KOPT-K1 (cell line): ENCODE measurements around the gene PTGER1.
A peak's percentile ranks its signal among the peaks of the same experiment; 100 is the strongest.
"Not testable (repeated sequence)": the region's sequence is repeated elsewhere in the genome, so short reads cannot be mapped to it uniquely, and the experiment has no call there.

Experiments
- H3K27ac ChIP-seq: fragments of 200-600 bp; sonication (generic); 2 replicates; pipeline ENCODE4 v1.5.1; 2016; ENCODE audit warnings: antibody characterized with exemption, mild to moderate bottlenecking, low read depth, low read length; ENCODE audit not compliant: poor library complexity, severe bottlenecking
- H3K36me3 ChIP-seq: fragments of 200-600 bp; sonication (generic); 2 replicates; pipeline ENCODE4 v1.5.1; 2017; ENCODE audit warnings: antibody characterized with exemption, mild to moderate bottlenecking, low read length, moderate library complexity; ENCODE audit not compliant: insufficient read depth
- H3K9me3 ChIP-seq: fragments of 200-600 bp; sonication (generic); 2 replicates; pipeline ENCODE4 v1.5.1; 2017; ENCODE audit warnings: antibody characterized with exemption, low read length, mild to moderate bottlenecking; ENCODE audit not compliant: insufficient read depth, poor library complexity, severe bottlenecking

PTGER1 gene

DNA sequence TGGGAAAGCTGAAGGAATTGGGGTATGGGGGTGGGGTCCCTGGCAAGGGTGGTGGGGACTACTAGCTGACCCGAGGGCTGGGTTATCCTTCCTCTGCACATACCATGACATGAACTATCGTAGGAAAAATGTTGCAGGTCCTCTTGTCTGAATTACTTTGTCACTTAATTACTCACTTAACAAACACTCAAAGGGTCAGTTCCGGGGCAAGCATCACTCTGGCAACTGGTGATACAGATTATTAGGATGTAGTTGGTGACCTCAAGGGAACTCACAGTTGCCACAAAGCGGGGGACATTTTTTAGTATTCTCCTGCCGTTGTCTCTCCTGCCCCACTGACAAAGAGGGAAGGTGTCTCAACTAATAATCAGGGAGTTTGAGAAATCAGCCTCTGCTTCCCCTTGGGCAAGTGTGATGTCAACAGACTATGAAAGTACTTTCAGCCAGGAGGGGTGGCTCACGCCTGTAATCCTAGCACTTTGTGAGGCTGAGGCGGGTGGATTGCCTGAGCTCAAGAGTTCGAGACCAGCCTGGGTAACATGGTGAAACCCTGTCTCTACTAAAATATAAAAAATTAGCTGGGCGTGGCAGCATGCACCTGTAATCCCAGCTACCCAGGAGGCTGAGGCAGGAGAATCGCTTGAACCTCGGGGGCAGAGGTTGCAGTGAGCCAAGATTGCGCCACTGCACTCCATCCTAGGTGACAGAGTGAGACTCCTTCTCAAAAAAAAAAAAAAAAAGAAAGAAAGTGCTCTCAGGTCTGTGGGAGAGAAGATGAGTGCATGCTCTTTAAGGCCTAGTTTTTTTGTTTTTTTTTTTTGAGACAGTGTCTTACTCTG is 32.8 kb upstream of the PTGER1 start:
- peak overlapping the region; percentile 58 for H3K27ac ChIP-seq
- H3K36me3 ChIP-seq: peaks cover 3% of the 10 kb centered on the region; the same call in 1 of the 2 replicates
- H3K9me3 ChIP-seq: no peaks in the 10 kb centered on the region

DNA sequence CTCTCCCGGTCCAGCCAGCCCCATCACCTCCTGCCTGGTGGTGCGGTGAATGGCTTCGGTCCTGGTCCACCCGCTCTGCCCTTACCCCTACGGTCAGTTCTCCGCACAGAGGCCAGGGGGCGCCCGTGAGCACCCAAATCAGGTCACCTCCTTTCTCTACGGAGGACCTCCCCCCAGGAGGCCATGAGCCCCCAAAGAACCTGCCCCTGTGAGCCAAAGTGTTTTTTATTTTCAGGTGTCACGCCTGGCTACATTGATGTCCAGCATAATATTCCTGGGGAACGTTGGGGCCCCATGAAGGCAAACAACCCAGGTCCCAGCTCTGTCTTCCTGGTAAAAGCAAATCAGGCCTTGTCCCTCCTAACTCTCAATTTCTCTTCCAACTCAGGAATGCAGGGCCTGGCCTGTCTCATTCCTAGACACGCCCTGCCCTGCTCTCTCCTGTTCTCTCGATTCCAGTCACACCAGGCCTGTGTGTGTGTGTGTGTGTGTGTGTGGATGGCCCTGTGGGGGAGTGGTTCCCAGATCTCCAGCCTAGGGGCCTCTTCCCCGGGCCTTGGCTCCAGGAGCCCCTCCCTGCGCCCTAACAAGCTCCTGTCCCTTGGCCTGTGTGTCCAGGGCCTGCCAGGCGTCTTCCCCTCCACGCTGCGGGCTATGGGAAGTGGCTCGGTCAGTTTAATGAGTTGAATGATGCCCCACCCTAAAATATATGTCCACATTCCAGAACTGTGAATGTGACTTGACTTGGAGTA is 30.5 kb upstream of the PTGER1 start:
- no peaks in the 10 kb centered on the region for H3K36me3 ChIP-seq
- peak overlapping the region; percentile 58 for H3K27ac ChIP-seq
- H3K9me3 ChIP-seq: no peaks in the 10 kb centered on the region

DNA sequence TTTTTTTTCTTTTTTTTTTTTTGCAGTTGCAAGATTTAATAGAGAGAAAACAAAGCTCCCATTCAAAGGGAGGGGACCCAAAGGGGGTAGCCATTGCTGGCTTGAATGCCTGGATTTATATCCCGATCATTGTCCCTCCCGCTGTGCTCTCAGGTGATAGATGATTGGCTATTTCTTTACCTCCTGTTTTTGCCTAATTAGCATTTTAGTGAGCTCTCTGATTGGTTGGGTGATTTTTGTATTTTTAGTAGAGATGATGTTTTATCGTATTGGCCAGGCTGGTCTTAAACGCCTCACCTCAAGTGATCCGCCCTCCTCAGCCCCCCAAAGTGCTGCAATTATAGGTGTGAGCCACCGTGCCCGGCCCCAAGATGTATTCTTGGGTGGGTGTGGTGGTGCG is 29.4 kb upstream of the PTGER1 start:
- not testable (repeated sequence) for H3K36me3 ChIP-seq, H3K9me3 ChIP-seq, H3K27ac ChIP-seq

DNA sequence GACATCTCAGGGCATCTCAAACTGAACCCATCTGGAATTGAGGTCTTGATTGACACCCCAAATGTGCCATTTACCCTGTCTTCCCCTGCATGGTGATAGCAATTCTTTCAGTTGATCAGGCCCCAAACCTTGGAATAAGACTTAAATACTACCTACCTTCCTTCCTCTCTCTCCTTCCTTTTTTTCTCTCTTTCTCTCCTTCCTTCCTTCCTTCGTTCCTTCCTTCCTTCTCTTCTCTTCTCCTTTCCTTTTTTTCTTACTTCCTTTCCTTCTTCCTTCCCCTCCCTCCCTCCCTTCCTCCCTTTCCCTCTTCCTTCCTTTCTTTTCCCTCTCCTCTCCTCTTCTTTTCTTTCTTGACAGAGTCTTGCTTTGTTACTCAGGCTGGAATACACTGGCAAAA is 28.1 kb upstream of the PTGER1 start:
- H3K9me3 ChIP-seq: no peaks in the 10 kb centered on the region
- H3K36me3 ChIP-seq: no peaks in the 10 kb centered on the region
- no peak overlapping the region for H3K27ac ChIP-seq

DNA sequence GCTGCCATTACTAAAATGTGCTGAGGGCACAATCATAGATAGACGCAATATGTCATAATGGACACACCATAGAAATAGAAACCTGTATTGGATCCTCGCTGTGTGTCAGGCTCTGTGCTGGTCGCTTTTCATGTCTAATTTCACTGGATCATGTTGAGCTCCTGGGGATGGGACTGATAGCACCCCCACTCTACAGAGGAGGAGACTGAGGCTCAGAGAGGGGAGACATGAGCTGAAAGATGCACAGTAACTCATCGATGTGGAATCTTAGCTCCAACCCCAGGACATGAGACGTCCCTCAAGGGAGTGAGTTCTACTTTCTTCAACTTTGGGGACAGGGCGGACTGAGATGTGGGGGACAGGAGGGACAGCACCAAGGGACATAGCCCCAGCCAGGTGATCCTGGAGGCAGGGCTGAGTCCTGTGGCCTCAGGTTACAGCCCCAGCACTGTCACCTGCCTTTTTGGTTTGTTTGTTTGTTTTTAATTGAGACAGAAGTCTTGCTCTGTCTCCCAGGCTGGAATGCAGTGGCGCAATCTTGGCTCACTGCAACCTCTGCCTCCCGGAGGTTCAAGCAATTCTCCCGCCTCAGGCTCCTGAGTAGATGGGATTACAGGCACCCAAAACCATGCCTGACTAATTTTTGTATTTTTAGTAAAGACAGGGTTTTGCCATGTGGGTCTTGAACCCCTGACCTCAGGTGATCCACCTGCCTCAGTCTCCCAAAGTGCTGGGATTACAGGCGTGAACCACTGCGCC is 27.4 kb upstream of the PTGER1 start:
- H3K9me3 ChIP-seq: no peaks in the 10 kb centered on the region
- H3K27ac ChIP-seq: no peak overlapping the region
- no peaks in the 10 kb centered on the region for H3K36me3 ChIP-seq

DNA sequence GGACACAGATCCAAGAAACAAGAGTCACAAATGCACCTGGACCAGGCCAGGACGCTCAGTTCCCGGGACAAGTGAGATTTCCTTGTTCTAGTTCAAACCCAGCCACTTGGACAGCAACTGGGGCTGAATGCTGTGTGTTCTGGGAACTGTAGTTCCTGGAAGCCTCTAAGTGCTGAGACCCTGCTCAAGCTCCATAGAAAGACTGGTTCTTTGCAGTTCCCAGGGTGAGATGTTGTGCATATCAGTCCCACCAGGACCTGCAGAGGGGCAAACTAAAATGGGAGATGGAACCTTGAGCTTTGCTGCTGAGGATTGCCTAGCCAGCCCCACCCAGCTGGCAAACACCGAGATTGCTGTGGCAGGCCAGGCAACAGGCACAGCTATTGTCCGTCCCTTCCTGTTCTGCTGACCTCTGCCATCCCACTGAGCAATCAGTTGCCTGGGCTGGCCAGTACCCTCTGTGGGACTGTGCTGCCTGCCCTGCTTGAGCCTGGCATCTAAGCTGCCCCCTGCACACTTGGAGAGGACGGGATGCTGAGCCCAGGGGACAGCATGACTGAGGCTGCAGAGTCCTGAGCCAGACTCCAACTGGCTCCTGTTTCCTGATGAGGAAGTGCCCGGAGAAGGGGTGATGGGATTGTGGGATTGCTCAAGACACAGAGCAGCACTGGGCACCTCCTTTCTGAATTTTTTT is 22.2 kb upstream of the PTGER1 start:
- no peaks in the 10 kb centered on the region for H3K36me3 ChIP-seq
- H3K27ac ChIP-seq: no peak overlapping the region
- H3K9me3 ChIP-seq: no peaks in the 10 kb centered on the region

DNA sequence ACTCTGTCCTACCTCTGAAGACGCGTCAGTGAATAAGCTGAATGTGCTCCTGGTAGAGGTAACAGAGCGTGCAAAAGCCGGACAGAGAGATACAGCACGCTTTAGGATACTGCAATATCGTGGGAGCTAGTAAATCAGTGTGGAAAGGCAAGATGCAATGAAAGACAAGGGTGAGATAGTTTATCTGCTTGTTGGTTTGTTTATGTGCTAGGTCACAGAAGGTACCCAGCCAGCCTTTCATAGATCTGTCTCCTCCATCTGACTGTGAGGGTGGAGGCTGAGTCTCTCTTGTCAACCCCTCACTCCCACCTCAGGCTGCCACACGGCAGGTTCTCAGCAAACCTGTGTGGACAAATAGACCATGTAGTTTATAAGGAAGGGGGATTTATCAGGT is 21.7 kb upstream of the PTGER1 start:
- no peaks in the 10 kb centered on the region for H3K36me3 ChIP-seq
- H3K27ac ChIP-seq: peak overlapping the region; percentile 69
- no peaks in the 10 kb centered on the region for H3K9me3 ChIP-seq

DNA sequence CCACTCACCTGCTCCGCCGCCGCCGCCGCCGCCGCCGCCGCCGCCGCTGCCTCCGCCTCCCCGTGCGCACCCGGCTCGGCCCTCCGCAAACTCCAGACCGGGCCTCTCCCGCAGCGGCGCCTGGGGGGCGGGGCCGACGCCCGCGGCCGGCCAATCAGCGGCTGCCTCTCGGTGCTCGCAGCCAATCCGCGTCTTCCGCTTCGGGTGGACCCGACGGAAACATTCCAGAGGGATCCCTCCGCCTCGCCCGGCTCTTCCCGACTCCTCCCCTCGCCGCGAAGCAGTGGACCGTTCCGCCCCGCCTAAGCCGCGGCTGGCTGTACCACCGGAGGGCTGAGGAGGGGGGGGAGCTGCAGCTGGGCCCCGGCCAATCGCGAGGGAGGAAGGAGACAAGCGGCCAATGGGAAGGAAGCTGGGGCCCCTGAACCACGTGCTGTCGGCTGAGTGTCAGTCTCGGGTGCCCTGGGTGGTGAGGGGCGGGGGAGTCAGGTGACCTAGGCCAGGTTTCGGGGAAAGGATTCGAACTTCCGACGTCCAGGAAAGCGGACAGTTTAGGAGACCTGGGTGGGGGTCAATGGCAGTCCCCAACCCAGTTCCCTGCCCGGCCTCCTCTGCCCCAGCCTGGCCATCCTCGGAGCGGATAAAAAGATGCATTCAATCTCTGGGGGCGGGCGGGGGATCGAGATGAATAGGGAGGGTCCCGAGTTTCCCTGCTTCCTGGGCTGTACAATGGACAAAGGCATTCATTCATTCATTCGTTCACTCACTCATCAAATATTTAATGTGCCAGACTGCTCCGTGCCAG is 21.1 kb upstream of the PTGER1 start, which contains the start of gene GIPC1:
Gene GIPC1, minus strand, starts transcription at position 99 of the 805 bp plus-strand sequence. CDS start 13,151 bp downstream, outside the sequence.
- Histone ChIP-seq H3K36me3 (no peaks in the 10 kb centered on the region), H3K27ac (peak within 1 kb of the TSS; percentile 69)

DNA sequence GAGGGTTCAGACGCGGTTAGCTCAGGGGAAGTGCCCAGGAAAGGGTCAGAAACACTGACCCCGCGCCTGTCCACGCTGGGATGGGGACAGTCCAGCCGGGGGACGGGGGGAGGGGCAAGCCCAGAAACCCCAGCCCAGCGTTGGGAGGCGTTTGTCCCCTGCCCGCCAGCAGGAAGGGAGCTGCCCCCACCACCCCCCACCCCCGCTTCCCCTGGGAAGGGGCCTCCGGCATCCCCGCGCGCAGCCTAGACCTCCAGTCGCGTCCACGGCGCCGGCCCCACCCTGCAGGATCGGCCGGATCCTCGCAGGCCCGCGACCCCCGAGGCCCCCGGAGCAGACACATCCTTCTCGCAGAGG is 20.5 kb upstream of the PTGER1 start:
- Histone ChIP-seq H3K9me3 (no peaks in the 10 kb centered on the region), H3K27ac (peak overlapping the region; percentile 69), H3K36me3 (no peaks in the 10 kb centered on the region)

More for the DNA sequence above, 21.1 kb upstream of the PTGER1 start, which contains the start of gene GIPC1:
- H3K9me3 ChIP-seq: no peaks in the 10 kb centered on the region

DNA sequence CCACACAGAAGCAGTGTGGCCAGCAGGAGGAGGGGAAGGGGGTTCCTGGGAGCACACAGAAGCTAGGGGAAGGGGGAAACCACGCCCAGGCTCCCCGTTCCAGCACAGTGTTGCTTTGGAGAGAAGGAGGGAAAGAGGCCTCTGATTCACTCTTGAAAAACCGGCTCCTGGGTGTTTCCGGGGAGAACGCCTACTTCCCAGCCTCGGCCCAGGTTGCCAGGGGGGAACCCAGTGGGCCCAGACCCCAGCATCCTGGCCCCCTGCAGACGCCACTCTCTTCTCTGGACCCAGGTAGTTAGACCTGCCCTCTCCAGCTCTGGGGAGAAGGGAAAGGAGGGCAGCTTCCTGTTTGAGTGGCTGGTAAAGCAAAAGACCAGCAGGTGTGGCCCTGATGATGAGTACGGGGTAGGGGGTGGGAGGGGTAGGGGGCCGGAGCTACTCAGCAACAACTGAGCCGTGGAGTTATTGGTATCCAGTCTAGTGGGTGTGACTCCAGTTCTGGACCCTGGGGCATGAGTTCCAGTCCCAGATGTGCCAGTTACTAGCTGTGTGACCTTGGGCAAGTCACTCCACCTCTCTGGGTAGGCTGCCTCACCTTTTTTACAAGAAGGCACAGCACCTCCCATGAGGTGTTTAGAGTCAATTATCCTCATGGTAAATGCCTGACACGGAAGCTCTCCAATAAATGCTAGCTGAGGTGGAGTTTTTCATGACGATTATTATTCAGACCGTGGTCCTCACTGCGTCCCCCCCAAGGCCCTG is 19.9 kb upstream of the PTGER1 start:
- Histone ChIP-seq H3K9me3 (no peaks in the 10 kb centered on the region), H3K36me3 (no peaks in the 10 kb centered on the region), H3K27ac (peak overlapping the region; percentile 69)

DNA sequence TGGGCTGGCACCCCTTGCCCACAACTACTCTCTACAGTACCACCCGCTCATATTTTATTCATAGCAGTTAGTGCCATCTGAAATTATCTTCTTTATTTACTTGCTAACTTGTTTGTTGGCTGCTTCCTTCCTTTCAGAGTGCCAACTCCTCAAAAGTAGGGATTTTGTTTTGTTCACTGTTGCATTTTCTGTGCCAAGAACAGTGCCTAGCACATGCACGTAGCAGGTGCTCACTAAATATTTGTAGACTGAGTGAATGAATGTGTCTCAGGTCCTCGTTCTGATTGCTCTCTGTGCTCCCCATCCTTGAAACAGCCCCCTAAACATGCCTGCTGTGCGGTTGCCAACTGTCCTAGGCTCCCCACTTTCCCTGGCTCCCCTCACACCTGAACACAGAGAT is 19.3 kb upstream of the PTGER1 start:
- no peak overlapping the region for H3K27ac ChIP-seq
- H3K36me3 ChIP-seq: no peaks in the 10 kb centered on the region; the same call in 1 of the 2 replicates

DNA sequence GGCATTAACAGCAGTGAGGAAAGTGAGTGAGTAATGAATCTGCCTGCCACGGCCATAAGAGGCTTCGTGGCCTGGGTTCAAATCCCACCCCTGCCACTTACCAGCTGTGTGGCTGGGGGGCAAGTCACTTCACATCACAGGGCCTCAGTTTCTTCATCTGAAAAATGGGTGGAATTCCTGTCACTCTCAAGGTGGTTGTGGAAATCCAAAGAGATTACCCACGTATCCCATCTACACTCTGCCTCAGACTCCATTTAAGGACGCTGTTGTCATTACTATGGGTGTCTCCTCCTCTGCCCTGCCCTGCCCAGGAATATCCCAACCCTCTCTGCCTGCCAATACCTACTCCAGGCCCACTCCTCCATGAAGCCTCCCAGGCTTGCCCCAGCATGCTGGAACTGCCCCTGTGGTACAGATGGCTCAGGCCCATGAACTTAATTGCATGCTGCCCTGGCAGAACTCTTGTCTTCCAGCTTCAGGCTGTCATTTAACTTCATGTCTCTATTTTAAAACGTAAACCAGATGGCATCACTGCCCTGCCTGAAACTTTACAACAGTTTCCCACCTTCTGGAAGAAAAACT is 17.7 kb upstream of the PTGER1 start:
- Histone ChIP-seq H3K36me3 (peaks cover 4% of the 10 kb centered on the region; the same call in 1 of the 2 replicates), H3K27ac (no peak overlapping the region)

More for the DNA sequence above, 19.3 kb upstream of the PTGER1 start:
- H3K9me3 ChIP-seq: no peaks in the 10 kb centered on the region

More for the DNA sequence above, 17.7 kb upstream of the PTGER1 start:
- no peaks in the 10 kb centered on the region for H3K9me3 ChIP-seq
